ENCODE data around the gene AKAP3.

The AKAP3 gene

GRCh38 chr12:4567073-4567881, 81.6 kb downstream of the AKAP3 start:
- no peak overlapping the region for H4K91ac ChIP-seq (ENCODE audit: low read depth, low read length)
- no peak overlapping the region for H3K4ac ChIP-seq (ENCODE audit: low read depth, low read length)
- no peak overlapping the region for H3K4me3 ChIP-seq (ENCODE audit: low read depth, low read length)
- no CpG with 5 or more reads among the region's 3 CpGs for WGBS (ENCODE audit: extremely low coverage, insufficient coverage, insufficient read length)
- no peak overlapping the region for H2AK5ac ChIP-seq (ENCODE audit: low read length)
- no peak overlapping the region for H3K18ac ChIP-seq (ENCODE audit: low read length)
- H3K14ac ChIP-seq (ENCODE audit: low read length): no peak overlapping the region
- no peak overlapping the region for H3K9ac ChIP-seq (ENCODE audit: low read length)
- no peak overlapping the region for H4K12ac ChIP-seq (ENCODE audit: low read depth, low read length)
- no peak overlapping the region for H3K23ac ChIP-seq (ENCODE audit: low read length)
- no peaks in the 10 kb centered on the region for H3K36me3 ChIP-seq (ENCODE audit: control insufficient read depth in 1 of 2, insufficient read depth in 2 of 2, low read length in 2 of 2)
- H3K79me2 ChIP-seq (ENCODE audit: control insufficient read depth, insufficient read depth, low read length, poor library complexity): no peaks in the 10 kb centered on the region
- H3K27ac ChIP-seq (ENCODE audit: low read depth, low read length): no peak overlapping the region
- peak in 1 of 2 donors; percentile 25 for DNase-seq
- H3K4me2 ChIP-seq (ENCODE audit: low read length): no peak overlapping the region
- no peaks in the 10 kb centered on the region for H3K27me3 ChIP-seq (ENCODE audit: insufficient read depth, low read length)
- no peaks in the 10 kb centered on the region for H3K79me1 ChIP-seq (ENCODE audit: low read length)
- H2BK12ac ChIP-seq (ENCODE audit: low read length): no peak overlapping the region
- no peak overlapping the region for H4K8ac ChIP-seq (ENCODE audit: low read depth, low read length)
- H2BK120ac ChIP-seq (ENCODE audit: insufficient read depth, low read length, poor library complexity): no peak overlapping the region
- no peaks in the 10 kb centered on the region for H3K4me1 ChIP-seq (ENCODE audit: control insufficient read depth in 1 of 2, insufficient read depth in 2 of 2, low read length in 2 of 2)
- H3K9me3 ChIP-seq (ENCODE audit: insufficient read depth, low read depth, low read length): no peaks in the 10 kb centered on the region
- no peak overlapping the region for H2BK5ac ChIP-seq (ENCODE audit: low read depth, low read length, poor library complexity)
- no peak overlapping the region for H2AFZ ChIP-seq (ENCODE audit: insufficient read depth, low read length, poor library complexity)

- no peak overlapping the region for H2BK120ac ChIP-seq (ENCODE audit: insufficient read depth, low read length, poor library complexity)
- no CpG with 5 or more reads among the region's 2 CpGs for WGBS (ENCODE audit: extremely low coverage, insufficient coverage, insufficient read length)
- no peak overlapping the region for H3K4me2 ChIP-seq (ENCODE audit: low read length)
- no peak overlapping the region for H3K14ac ChIP-seq (ENCODE audit: low read length)
- H2BK5ac ChIP-seq (ENCODE audit: low read depth, low read length, poor library complexity): no peak overlapping the region
- DNase-seq: no peak
- no peak overlapping the region for H4K12ac ChIP-seq (ENCODE audit: low read depth, low read length)
- H2AK5ac ChIP-seq (ENCODE audit: low read length): no peak overlapping the region
- no peaks in the 10 kb centered on the region for H3K36me3 ChIP-seq (ENCODE audit: control insufficient read depth in 1 of 2, insufficient read depth in 2 of 2, low read length in 2 of 2)
- H4K8ac ChIP-seq (ENCODE audit: low read depth, low read length): no peak overlapping the region
- H3K79me1 ChIP-seq (ENCODE audit: low read length): no peaks in the 10 kb centered on the region
- peaks cover 0 to 4% of the 10 kb centered on the region in 2 experiments for H3K4me1 ChIP-seq (ENCODE audit: control insufficient read depth in 1 of 2, insufficient read depth in 2 of 2, low read length in 2 of 2)
- no peak overlapping the region for H4K91ac ChIP-seq (ENCODE audit: low read depth, low read length)
- no peak overlapping the region for H3K23ac ChIP-seq (ENCODE audit: low read length)
- no peaks in the 10 kb centered on the region for H3K9me3 ChIP-seq (ENCODE audit: insufficient read depth, low read depth, low read length)
- H2AFZ ChIP-seq (ENCODE audit: insufficient read depth, low read length, poor library complexity): no peak overlapping the region
- H3K79me2 ChIP-seq (ENCODE audit: control insufficient read depth, insufficient read depth, low read length, poor library complexity): no peaks in the 10 kb centered on the region
- no peak overlapping the region for H2BK12ac ChIP-seq (ENCODE audit: low read length)
- no peak overlapping the region for H3K27ac ChIP-seq (ENCODE audit: low read depth, low read length)
- no peaks in the 10 kb centered on the region for H3K27me3 ChIP-seq (ENCODE audit: insufficient read depth, low read length)
- H3K4me3 ChIP-seq (ENCODE audit: low read depth, low read length): no peak overlapping the region
- H3K4ac ChIP-seq (ENCODE audit: low read depth, low read length): no peak overlapping the region
- no peak overlapping the region for H3K18ac ChIP-seq (ENCODE audit: low read length)
- H3K9ac ChIP-seq (ENCODE audit: low read length): no peak overlapping the region
Observed at GRCh38 chr12:4566474-4566873, 82.4 kb downstream of the AKAP3 start.

All from trophoblast cell (in vitro differentiated cells and primary cell).